GM19193 (cell line): ENCODE data around the gene SRRM2.

Experiments
- POLR2A ChIP-seq: IDR thresholded peaks from 4 replicates; pipeline ENCODE4 v1.6.1; 2011; ENCODE audit not compliant: insufficient read depth, insufficient read length; ENCODE audit errors: extremely low read depth

The SRRM2 gene

GRCh38 chr16:2771496-2772402 is 19.3 kb downstream of the SRRM2 start:
- peak; percentile 13 for TF ChIP-seq POLR2A

DNA sequence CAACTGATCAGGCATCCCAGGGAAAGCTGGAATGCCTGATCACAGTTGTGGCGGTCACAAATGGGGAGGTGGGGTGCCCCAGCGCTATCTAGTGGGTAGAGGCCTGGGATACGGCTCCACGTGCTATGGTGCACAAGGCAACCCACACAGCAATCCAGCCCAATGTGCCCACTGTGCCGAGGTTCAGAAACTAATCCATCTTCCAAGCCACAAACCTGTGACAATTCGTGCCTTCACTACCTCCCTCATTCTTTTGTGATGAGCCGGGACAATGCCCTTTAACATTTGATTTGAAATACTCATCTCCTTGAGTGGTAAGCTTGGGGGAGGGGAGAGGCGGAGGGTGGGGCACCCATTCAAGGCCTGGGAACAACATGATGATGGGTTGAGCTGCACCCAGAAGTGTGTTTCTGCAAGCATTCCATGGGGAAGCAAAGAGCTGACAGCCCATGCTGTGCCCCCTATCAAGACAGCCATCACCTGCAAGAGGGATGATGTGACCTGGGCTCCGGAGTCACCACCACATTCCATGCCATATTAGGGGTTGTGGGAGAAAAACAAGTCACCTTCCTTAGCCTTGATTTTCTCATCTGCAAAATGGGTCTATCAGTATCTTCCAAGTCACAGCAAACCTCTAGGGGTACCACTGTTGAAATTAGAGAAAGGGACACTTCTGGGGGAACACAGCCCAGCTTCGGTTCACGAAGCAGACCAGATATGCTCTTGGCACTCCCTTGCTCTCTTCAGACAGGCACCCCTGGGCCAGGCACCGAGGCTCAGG is 20.9 kb downstream of the SRRM2 start:
- TF ChIP-seq POLR2A = no peak

GRCh38 chr16:2774161-2774891 is 21.9 kb downstream of the SRRM2 start:
- no peak for TF ChIP-seq POLR2A

- TF ChIP-seq POLR2A = no peak
Observed at GRCh38 chr16:2775131-2775716, 22.8 kb downstream of the SRRM2 start.

DNA sequence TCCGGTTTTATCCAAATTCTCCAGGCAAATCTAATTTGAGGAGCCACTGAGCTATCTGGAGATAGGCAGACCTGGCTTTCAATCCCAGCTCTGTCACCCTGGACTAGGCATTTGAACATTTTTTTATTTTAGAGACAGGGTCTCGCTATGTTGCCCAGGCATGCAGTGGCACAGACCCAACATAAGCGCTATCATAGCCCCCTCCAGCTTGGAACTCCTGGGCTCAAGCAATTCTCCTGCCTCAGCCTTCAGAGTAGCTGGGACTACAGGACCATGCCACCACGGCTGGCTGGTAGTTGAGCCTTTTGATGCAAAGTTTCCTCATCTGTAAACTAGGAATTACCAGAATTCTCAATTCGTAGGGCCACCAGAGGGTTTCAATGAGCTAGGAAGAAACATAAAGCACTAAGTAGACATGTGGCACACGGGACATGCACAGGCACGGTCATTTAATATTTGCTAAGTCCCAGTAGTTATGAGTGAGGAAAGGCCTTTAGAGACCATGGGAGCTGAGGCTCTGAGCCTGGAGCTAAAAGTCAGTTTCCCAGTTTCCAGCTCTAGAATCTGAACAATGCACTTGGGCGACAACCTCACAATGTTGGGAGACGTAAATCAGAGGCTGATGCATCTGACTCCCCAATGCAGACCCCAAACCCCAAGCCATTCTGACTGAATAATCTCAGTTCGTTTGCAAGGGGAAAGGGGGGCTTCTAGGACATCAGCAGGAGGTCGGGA is 23.5 kb downstream of the SRRM2 start:
- TF ChIP-seq POLR2A = no peak

DNA sequence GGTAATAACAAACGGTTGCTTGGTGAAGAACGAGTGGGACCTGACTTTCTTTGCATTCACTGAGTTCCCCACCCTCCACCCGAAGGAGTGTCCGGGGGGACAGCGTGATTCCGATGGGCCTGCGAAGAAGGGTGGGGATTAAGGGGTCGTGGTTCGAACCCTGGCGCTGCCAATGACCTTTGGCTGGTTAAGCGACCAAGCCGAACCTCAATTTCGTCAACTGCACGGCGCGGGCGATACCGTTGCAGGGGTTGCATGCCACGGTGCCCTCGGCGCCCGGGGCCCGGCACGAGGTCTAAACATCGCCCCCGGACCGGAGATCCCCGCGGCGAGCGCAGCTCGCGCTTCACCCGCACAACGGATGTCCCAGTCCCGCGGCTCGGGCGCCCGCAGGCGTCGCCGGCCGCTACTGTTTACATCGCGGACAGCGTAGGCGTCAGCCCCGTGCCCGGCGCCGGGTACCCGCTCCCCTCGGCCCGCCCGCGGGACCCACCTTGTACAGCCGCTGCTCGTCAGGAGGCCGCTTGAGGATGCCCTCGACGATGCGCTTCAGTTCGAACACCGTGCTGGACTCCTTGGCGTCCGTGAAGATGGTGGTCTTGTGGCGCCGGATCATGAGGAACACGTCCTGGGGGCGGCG is 24.2 kb downstream of the SRRM2 start:
- TF ChIP-seq POLR2A = no peak

- TF ChIP-seq POLR2A = peak; percentile 87
Observed at GRCh38 chr16:2777231-2777902, 24.9 kb downstream of the SRRM2 start, which contains the start of gene ELOB. TSS of gene ELOB (minus strand) at chr16:2777280. CDS start at chr16:2777239, 41 bp downstream.

DNA sequence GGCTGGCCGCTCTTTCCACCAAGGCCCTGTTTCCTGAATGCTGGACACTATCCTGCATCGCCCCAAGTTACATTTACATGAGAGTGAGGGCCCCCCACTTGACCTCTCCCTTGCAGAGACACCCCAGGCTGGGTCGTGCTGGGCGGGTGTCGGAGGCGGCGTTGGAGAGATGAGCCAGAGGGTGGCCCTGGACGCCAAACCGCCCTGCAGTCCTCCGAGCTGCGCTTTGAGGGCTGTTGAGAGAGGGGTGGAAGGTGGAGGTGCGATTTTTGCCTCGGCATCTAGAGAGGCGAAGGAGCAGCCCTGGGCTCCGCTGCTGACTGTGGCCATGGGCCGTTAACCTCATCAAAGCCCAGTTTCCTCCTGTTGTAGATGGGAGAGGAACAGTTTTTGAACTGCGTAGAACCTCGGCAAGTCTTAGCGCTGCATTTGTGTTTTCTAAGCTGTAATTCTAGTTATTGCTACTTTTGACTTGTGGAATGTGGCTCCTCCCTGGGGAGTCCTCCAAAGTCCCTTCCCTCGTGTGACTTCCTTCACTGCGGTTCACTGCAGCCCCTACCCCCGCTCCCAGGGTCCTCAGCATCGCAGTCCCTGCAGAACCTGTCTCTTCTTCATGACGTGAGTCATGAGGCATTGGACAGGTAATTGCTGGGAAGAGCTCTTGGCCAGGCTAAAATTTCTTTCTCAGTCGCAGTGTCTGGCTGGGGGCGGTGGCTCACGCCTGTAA is 25.6 kb downstream of the SRRM2 start:
- no peak for TF ChIP-seq POLR2A

DNA sequence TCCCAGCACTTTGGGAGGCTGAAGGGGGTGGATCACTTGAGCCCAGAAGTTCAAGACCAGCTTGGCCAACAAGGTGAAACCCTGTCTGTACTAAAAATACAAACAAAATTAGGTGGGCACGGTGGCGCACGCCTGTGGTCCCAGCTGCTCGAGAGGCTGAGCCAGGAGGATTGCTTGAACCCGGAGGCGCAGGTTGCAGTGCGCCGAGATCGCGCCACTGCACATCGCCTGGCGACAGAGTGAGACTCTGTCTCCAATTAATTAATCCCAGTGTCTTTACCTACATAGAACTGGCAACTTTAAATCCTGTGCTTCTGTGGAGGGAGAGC is 26.2 kb downstream of the SRRM2 start:
- TF ChIP-seq POLR2A = no peak

DNA sequence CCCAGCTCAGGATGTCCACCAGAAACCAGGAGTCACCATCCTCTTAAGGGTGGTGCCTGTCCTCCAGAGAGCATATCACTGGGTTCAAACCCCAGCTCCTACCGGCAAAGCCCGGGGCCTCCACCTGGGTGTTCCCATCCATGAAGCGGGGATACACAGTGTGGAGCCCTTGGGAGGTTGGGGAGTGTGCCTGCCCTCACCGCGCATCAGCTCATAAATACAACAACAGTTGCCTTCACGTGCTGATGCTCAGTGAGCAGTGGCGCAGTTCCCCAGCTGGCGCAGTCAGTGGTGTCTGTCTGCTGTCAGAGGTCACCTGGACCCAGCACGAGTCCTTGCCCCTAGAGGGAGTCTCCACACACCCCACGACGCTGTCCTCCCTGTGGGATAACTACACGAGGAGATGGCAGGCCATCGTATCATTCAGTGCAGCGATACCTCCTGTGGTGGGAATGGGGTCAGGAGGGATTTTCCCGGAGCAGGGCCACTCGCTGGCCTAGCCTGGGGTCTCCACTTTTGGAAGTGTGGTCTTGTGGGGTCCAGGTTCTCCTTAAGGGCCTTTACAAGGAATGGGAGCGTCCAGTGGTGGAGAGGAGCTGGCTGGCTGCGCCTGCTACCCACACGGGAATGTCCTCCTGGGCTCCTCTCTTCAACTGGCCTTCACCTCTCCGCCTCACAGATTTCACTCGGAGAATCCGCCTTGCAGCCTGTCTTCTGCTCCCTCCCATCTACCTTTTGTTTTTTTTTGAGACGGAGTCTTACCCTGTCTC is 26.9 kb downstream of the SRRM2 start:
- no peak for TF ChIP-seq POLR2A

GRCh38 chr16:2779978-2780898 is 27.8 kb downstream of the SRRM2 start:
- TF ChIP-seq POLR2A = no peak
